NT2/D1 (cell line): ENCODE measurements around the gene SPPL3.

ENCODE experiments used
- YY1 ChIP-seq: IDR thresholded peaks from 2 replicates; pipeline ENCODE4 v1.6.1; 2011; ENCODE audit not compliant: insufficient read length, insufficient read depth
- ZNF274 ChIP-seq: IDR thresholded peaks from 2 replicates; pipeline ENCODE4 v1.6.1; 2011; ENCODE audit warnings: mild to moderate bottlenecking, low read depth, low read length

GRCh38 chr12:120720234-120720986 lies 183.7 kb downstream of the SPPL3 start:
- TF ChIP-seq YY1 (no peak), ZNF274 (no peak)
